ENCODE data around the gene UTP25.

DNA sequence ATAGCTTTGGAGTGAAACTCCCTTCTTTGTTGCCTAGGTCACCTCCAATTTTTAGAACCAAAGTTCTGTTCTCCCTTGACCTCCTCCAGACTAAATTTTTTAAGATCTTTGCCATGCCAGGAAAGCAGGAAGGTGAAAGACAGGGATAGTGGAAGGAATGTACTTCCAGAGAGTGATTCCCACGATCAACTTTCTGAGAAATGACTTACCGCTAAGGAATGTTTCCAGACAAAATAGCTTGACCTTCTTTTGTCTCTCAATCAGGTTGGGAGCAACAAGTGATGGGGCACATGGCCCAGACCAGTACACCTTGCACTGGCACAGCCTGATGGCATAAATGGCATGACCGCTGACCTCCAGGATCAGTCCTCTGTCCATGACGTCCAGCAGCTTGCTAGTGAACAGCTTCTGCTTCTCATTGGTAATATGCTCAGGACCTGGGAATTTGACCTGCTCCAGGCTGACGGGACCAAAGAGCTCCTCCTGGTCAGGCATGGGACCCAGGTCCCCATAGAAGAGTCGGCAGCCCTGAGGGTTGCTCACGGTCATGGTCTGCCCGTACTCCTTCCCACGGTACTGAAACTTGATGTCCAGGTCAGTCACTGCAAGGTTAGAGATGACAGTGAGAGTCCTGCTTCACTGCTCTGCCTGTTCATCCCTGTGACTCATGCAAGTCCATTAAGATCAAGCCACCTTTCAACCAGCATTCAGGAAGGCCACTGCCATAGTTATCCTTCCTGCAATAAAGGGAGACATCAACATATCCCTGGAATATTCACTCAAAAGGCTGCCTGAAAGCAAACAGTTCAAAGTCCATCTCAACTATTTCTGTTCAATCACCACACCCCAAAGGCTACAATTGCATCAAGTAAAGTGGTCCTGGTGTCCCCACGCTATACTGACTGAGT, 37.2 kb upstream of the UTP25 start:
- TF ChIP-seq POLR2A (IDR thresholded peaks at IDR 0.05; ENCODE audit: low read depth, low read length) (no peak), TAF1 (IDR thresholded peaks at IDR 0.05; ENCODE audit: low read depth, low read length) (no peak), POLR2AphosphoS5 (IDR thresholded peaks at IDR 0.05; ENCODE audit: low read depth, low read length) (no peak)

Measured in GM12891 (cell line).